ENCODE data around the gene GPR18. TPM values are rescaled to one million over a fixed set of nuclear protein-coding genes. Genes with fewer than 3 reads are reported as not detected.

GPR18 gene
- total RNA-seq, 1 donor from 2014 or later, result not detected

DNA sequence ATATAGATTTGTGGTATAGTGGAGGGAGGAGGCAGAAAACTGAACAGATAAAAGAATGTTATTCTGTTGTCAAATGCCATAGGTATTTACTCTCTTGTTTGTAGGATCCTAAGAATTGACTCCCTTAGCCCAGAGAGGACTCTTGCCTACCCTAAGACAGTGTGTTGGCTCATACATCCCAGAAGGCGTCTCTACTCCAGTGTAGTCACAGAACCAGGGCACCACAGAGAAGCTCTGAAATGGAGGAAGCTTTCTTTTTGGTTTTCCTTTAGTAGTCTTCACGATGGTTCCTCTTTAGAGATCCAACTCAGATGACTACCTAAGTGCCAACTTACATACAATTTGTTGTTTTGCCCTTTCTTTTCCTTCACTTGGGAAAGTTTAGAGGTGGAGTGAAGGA, 35.0 kb upstream of the GPR18 start:
- H3K36me3 Mint-ChIP-seq, result peaks cover 2% of the 10 kb centered on the region
- Histone ChIP-seq H3K4me2 (no peak overlapping the region), H3K36me3 (no peaks in the 10 kb centered on the region), H3K79me2 (ENCODE audit: low read depth) (no peaks in the 10 kb centered on the region), H2AFZ (replicated peaks) (no peak overlapping the region), H4K20me1 (ENCODE audit: low read depth) (no peaks in the 10 kb centered on the region), H3F3A (ENCODE audit: low read depth) (no peaks in the 10 kb centered on the region), H3K4me3 (no peak overlapping the region), H3K4me1 (no peaks in the 10 kb centered on the region), H3K9ac (no peak overlapping the region), H3K27me3 (no peaks in the 10 kb centered on the region), H3K27ac (no peak overlapping the region), H3K9me3 (ENCODE audit: low read depth) (no peaks in the 10 kb centered on the region)
- no peak for DNase-seq (ENCODE audit: low spot score)
- no peak overlapping the region for H3K4me3 Mint-ChIP-seq
- no peak overlapping the region for H3K27ac Mint-ChIP-seq
- H3K27me3 Mint-ChIP-seq (ENCODE audit: insufficient read depth, low read depth), result peaks cover 2% of the 10 kb centered on the region
- H3K4me1 Mint-ChIP-seq, result no peaks in the 10 kb centered on the region
- no peaks in the 10 kb centered on the region for H3K9me3 Mint-ChIP-seq
- TF ChIP-seq, protein P1, sequence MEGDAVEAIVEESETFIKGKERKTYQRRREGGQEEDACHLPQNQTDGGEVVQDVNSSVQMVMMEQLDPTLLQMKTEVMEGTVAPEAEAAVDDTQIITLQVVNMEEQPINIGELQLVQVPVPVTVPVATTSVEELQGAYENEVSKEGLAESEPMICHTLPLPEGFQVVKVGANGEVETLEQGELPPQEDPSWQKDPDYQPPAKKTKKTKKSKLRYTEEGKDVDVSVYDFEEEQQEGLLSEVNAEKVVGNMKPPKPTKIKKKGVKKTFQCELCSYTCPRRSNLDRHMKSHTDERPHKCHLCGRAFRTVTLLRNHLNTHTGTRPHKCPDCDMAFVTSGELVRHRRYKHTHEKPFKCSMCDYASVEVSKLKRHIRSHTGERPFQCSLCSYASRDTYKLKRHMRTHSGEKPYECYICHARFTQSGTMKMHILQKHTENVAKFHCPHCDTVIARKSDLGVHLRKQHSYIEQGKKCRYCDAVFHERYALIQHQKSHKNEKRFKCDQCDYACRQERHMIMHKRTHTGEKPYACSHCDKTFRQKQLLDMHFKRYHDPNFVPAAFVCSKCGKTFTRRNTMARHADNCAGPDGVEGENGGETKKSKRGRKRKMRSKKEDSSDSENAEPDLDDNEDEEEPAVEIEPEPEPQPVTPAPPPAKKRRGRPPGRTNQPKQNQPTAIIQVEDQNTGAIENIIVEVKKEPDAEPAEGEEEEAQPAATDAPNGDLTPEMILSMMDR (IDR thresholded peaks at IDR 0.05), result no peak
- TF ChIP-seq EZH2phosphoT487 (IDR thresholded peaks at IDR 0.05), result no peak

DNA sequence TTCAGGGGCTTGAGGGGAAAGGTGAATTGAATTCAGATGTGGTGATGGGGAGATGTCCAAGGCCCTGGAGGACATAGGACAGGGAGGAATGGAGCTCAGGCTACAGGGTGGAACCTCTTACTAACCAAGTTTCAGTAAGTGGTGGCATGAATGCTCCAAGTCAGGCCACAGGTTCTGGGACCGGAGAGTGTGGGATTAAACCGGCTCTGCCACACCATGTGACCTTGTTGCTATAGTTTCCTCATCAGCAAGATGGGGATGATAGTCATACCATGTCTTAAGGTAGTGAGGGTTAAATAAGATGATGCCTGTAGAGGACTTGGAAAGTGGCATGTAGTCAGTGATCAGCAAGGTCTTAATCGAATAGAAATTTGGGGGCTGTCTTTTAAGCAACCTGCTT, 32.7 kb upstream of the GPR18 start:
- Histone ChIP-seq H3K4me2 (no peak overlapping the region), H3K9me3 (ENCODE audit: low read depth) (no peaks in the 10 kb centered on the region), H3F3A (ENCODE audit: low read depth) (no peaks in the 10 kb centered on the region), H3K27me3 (no peaks in the 10 kb centered on the region), H3K27ac (no peak overlapping the region), H2AFZ (replicated peaks) (no peak overlapping the region), H3K36me3 (no peaks in the 10 kb centered on the region), H3K9ac (no peak overlapping the region), H3K4me3 (no peak overlapping the region), H3K79me2 (ENCODE audit: low read depth) (no peaks in the 10 kb centered on the region), H3K4me1 (no peaks in the 10 kb centered on the region), H4K20me1 (ENCODE audit: low read depth) (peaks cover 2% of the 10 kb centered on the region)
- H3K9me3 Mint-ChIP-seq, result no peaks in the 10 kb centered on the region
- TF ChIP-seq, protein P1 (IDR thresholded peaks at IDR 0.05), result no peak
- TF ChIP-seq EZH2 (IDR thresholded peaks at IDR 0.05), result no peak
- TF ChIP-seq EZH2phosphoT487 (IDR thresholded peaks at IDR 0.05), result no peak
- peak overlapping the region; percentile 64 for H3K27ac Mint-ChIP-seq
- H3K27me3 Mint-ChIP-seq (ENCODE audit: insufficient read depth, low read depth), result peaks cover 2% of the 10 kb centered on the region
- H3K36me3 Mint-ChIP-seq, result peaks cover 2% of the 10 kb centered on the region
- no peak for DNase-seq (ENCODE audit: low spot score)
- H3K4me3 Mint-ChIP-seq, result no peak overlapping the region
- H3K4me1 Mint-ChIP-seq, result no peaks in the 10 kb centered on the region

DNA sequence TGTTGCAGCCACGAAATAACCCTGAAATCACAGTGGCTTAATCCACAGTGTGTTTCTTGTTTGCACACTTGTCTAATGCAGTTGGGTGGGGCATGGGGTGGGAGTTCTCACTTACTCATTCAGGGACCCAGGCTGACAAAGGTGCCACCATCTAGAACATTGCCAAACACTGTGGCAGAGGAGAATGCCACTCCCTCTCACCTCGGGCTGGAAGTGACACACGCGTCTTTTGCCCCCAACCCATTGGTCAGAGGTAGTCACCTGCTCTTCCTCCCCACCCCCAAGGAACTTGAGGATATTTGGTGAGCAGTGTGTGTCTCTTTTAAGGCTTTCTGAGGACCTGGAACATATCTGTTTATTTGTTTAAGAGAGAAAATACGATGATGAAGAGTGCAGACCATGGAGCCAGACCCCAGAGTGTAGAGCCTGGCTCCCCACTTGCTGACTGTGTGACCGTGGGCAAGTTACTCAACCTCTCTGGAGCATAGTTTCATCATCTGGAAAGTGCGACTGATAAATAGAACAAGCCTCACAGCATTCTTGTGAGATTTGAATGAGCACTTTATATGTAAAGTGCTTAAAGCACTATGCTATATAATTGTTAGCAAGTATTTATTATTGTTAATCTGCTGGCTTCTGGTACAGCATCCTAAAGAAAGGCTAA, 31.6 kb upstream of the GPR18 start:
- no peak overlapping the region for H3K27ac ChIP-seq
- no peaks in the 10 kb centered on the region for H3K9me3 ChIP-seq (ENCODE audit: low read depth)
- H3K4me1 ChIP-seq, result no peaks in the 10 kb centered on the region
- H3K4me2 ChIP-seq, result no peak overlapping the region
- Mint-ChIP-seq H3K9me3 (no peaks in the 10 kb centered on the region), H3K4me3 (no peak overlapping the region), H3K27me3 (ENCODE audit: insufficient read depth, low read depth) (peaks cover 2% of the 10 kb centered on the region), H3K36me3 (peaks cover 2% of the 10 kb centered on the region), H3K27ac (no peak overlapping the region), H3K4me1 (no peaks in the 10 kb centered on the region)
- H3K79me2 ChIP-seq (ENCODE audit: low read depth), result no peaks in the 10 kb centered on the region
- H4K20me1 ChIP-seq (ENCODE audit: low read depth), result peaks cover 9% of the 10 kb centered on the region
- H3K9ac ChIP-seq, result no peak overlapping the region
- TF ChIP-seq, protein P1 (IDR thresholded peaks at IDR 0.05), result no peak
- TF ChIP-seq EZH2 (IDR thresholded peaks at IDR 0.05) (no peak), EZH2phosphoT487 (IDR thresholded peaks at IDR 0.05) (no peak)
- no peak for DNase-seq (ENCODE audit: low spot score)
- H2AFZ ChIP-seq (replicated peaks), result no peak overlapping the region
- H3K36me3 ChIP-seq, result no peaks in the 10 kb centered on the region
- no peaks in the 10 kb centered on the region for H3F3A ChIP-seq (ENCODE audit: low read depth)
- H3K27me3 ChIP-seq, result no peaks in the 10 kb centered on the region
- no peak overlapping the region for H3K4me3 ChIP-seq

Measured in neural progenitor cell (in vitro differentiated cells).